CD14-positive monocyte (primary cell): ENCODE results near the gene RNF212B. TPM values are rescaled to one million over a fixed set of nuclear protein-coding genes. Genes with fewer than 3 reads are reported as not detected.
A peak's percentile ranks its signal among the peaks of the same experiment; 100 is the strongest.

Experiments used
- DNase-seq, 3 donors: peaks; one replicate each; pipeline ENCODE4 v3.0.0-alpha.2; 2011 to 2022
- H2AFZ ChIP-seq: 2 replicates; pipeline ENCODE4 v1.6.0; 2012; ENCODE audit warnings: mild to moderate bottlenecking, low read depth, low read length, inconsistent platforms; ENCODE audit not compliant: insufficient read depth, poor library complexity, severe bottlenecking
- H3K27ac ChIP-seq, 2 donors: 1 replicate in 1 of 2; 2 replicates in 1 of 2; pipeline ENCODE4 v1.5.1; 2012 to 2013; ENCODE audit warnings: low read length in 2 of 2, control low read depth in 1 of 2, inconsistent platforms in 1 of 2, low read depth in 1 of 2, mild to moderate bottlenecking in 1 of 2
- H3K27me3 ChIP-seq, 2 donors: one replicate each; pipeline versions ENCODE4 v1.6.0 to v1.6.1; 2011 to 2013; ENCODE audit warnings: low read length in 2 of 2; ENCODE audit not compliant: control insufficient read depth in 2 of 2, insufficient read depth in 2 of 2
- H3K36me3 ChIP-seq, 2 donors: replicated peaks in 1 of 2; 1 replicate in 1 of 2; 2 replicates in 1 of 2; pipeline versions ENCODE4 v1.5.1 to v1.6.1; 2012 to 2013; ENCODE audit warnings: low read length in 2 of 2, control low read depth in 1 of 2, inconsistent platforms in 1 of 2, mild to moderate bottlenecking in 1 of 2; ENCODE audit not compliant: insufficient read depth in 2 of 2, control insufficient read depth in 1 of 2
- H3K4me1 ChIP-seq, 2 donors: 1 replicate in 1 of 2; 2 replicates in 1 of 2; pipeline versions ENCODE4 v1.5.1 to v1.6.1; 2012 to 2013; ENCODE audit warnings: low read length in 2 of 2, control low read depth in 1 of 2, inconsistent platforms in 1 of 2, mild to moderate bottlenecking in 1 of 2, moderate library complexity in 1 of 2; ENCODE audit not compliant: insufficient read depth in 2 of 2, control insufficient read depth in 1 of 2
- H3K4me2 ChIP-seq: replicated peaks from 2 replicates; pipeline ENCODE3; 2012; ENCODE audit warnings: low read length, moderate library complexity, mild to moderate bottlenecking; ENCODE audit not compliant: poor library complexity, severe bottlenecking; ENCODE audit errors: extremely low read depth
- H3K4me3 ChIP-seq, 3 experiments: fragments of 200-600 bp in 1 of 3; sonication (generic) in 1 of 3; replicated peaks in 1 of 3; 1 replicate in 2 of 3; 2 replicates in 1 of 3; pipeline ENCODE4 v1.5.1; 2011 to 2013; ENCODE audit warnings: low read length in 3 of 3, mild to moderate bottlenecking in 3 of 3, control low read depth in 2 of 3, low read depth in 2 of 3, inconsistent platforms in 1 of 3, moderate library complexity in 1 of 3
- H3K79me2 ChIP-seq: 2 replicates; pipeline ENCODE4 v1.6.0; 2012; ENCODE audit warnings: mild to moderate bottlenecking, control low read depth, inconsistent platforms, low read length, moderate library complexity; ENCODE audit not compliant: insufficient read depth
- H3K9ac ChIP-seq: 2 replicates; pipeline ENCODE4 v1.6.0; 2017; ENCODE audit warnings: low read length, mild to moderate bottlenecking; ENCODE audit not compliant: insufficient read depth, poor library complexity, severe bottlenecking
- H3K9me3 ChIP-seq, 2 donors: replicated peaks in 1 of 2; 1 replicate in 1 of 2; 2 replicates in 1 of 2; pipeline versions ENCODE4 v1.5.1 to v1.6.1; 2012 to 2013; ENCODE audit warnings: low read length in 2 of 2, control low read depth in 1 of 2; ENCODE audit not compliant: control insufficient read depth in 1 of 2, insufficient read depth in 1 of 2
- H4K20me1 ChIP-seq: 2 replicates; pipeline ENCODE4 v1.6.0; 2012; ENCODE audit warnings: mild to moderate bottlenecking, low read length, control low read depth, moderate library complexity; ENCODE audit not compliant: insufficient read depth
- H3K27ac Mint-ChIP-seq, 7 donors: one replicate each; pipeline ENCODE4 v1.8.0; 2020; ENCODE audit warnings: mild to moderate bottlenecking in 7 of 7, mixed read lengths in 7 of 7, moderate library complexity in 6 of 7, inconsistent platforms in 2 of 7
- H3K27me3 Mint-ChIP-seq, 3 donors: one replicate each; pipeline ENCODE4 v1.8.0; 2021 to 2022; ENCODE audit warnings: low read depth in 3 of 3, mild to moderate bottlenecking in 3 of 3, mixed read lengths in 3 of 3, moderate library complexity in 3 of 3, inconsistent platforms in 1 of 3
- H3K36me3 Mint-ChIP-seq, 2 donors: one replicate each; pipeline ENCODE4 v1.8.0; 2020; ENCODE audit warnings: mixed read lengths in 2 of 2, inconsistent platforms in 1 of 2, mild to moderate bottlenecking in 1 of 2
- H3K4me1 Mint-ChIP-seq: one replicate; pipeline ENCODE4 v1.8.0; 2020; ENCODE audit warnings: mild to moderate bottlenecking, mixed read lengths
- H3K4me3 Mint-ChIP-seq, 2 donors: one replicate each; pipeline ENCODE4 v1.8.0; 2020; ENCODE audit warnings: mild to moderate bottlenecking in 2 of 2, mixed read lengths in 2 of 2, moderate library complexity in 1 of 2
- H3K9me3 Mint-ChIP-seq, 7 donors: one replicate each; pipeline ENCODE4 v1.8.0; 2020 to 2022; ENCODE audit warnings: mixed read lengths in 7 of 7, mild to moderate bottlenecking in 6 of 7, moderate library complexity in 6 of 7, inconsistent platforms in 2 of 7
- WGBS: methylation state at CpG from one replicate; pipeline ENCODE4 v1.1.5; 2013; ENCODE audit warnings: missing lambda C conversion rate; ENCODE audit not compliant: insufficient coverage; 5-methylcytosine and 5-hydroxymethylcytosine counted together
- intact Hi-C, 2 donors: fragments of 100-400 bp; cut with micrococcal nuclease; formaldehyde crosslinking; loops; one replicate each; pipeline versions ENCODE4 v1.15.0 to v1.15.1; 2023
- polyA plus RNA-seq, 3 donors: library from polyadenylated mRNA; depleted of rRNA in 1 of 3; unstranded in 2 of 3; stranded (reverse) in 1 of 3; fragments of 300-500 nt in 2 of 3; fragments of >200 nt in 1 of 3; fragmentation: Illumina TruSeq in 2 of 3; gene quantifications; 1 replicate in 2 of 3; 2 replicates in 1 of 3; pipeline ENCODE4 v1.2.3, GENCODE V29; 2012 to 2021
- TF ChIP-seq, protein P1 (sequence below): fragments of 200-600 bp; IDR thresholded peaks from one replicate; pipeline ENCODE4 v1.8.0; 2022; ENCODE audit warnings: antibody characterized with exemption, mild to moderate bottlenecking

The RNF212B gene
- polyA plus RNA-seq, 3 donors, result not detected

DNA sequence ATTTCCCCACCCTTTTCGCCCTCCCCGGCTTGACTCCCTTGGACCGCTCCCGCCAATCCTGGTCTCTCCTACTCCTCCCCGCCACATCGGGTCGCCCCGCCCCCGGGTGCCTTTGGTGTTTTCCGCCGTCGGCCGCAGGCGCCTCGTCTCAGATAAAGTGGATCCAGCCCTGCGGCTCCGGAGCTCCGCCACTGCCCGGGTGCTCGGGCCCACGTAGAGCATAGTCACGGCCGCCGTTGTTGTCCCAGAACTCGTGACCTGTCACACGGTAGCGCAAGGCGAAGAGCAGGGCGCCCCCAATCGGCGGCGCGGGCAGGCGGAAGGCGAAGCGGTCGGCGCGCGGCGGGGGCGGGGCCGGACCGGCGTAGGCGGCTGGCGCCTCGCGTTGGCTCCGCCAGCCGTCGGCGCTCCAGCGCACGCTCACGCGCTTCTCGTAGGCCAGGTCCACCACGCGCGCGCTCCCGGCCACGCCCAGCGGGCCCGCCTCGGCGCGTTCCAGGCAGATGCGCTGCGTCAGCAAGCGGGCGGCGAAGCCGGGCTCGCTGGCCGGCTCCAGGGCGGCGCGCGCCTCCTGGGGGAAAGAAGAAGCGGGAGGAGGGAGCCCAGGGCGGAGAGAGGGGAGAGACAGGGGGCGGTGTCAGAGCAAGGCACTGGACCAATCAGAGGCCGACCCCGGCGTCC, 63.7 kb downstream of the RNF212B start:
- Histone ChIP-seq H4K20me1 (no peaks in the 10 kb centered on the region), H2AFZ (peak overlapping the region; percentile 100), H3K27me3 (no peaks in the 10 kb centered on the region), H3K4me2 (peak overlapping the region; percentile 100), H3K9me3 (no peaks in the 10 kb centered on the region), H3K27ac (peak overlapping the region; percentile 93 to 96), H3K9ac (peak overlapping the region; percentile 91), H3K79me2 (peaks cover 28% of the 10 kb centered on the region), H3K4me1 (peaks cover 32 to 50% of the 10 kb centered on the region in 2 donors), H3K4me3 (peak overlapping the region; percentile 64 to 97 (median 90)), H3K36me3 (peaks cover 18 to 28% of the 10 kb centered on the region in 2 donors)
- H3K4me1 Mint-ChIP-seq, result peaks cover 38% of the 10 kb centered on the region
- DNase-seq, result peak; percentile 98 to 99 (median 98)
- H3K36me3 Mint-ChIP-seq, result peaks cover 21 to 30% of the 10 kb centered on the region in 2 donors
- no peaks in the 10 kb centered on the region for H3K27me3 Mint-ChIP-seq
- H3K27ac Mint-ChIP-seq, result peak overlapping the region; percentile 97 to 99 (median 98)
- TF ChIP-seq, protein P1, sequence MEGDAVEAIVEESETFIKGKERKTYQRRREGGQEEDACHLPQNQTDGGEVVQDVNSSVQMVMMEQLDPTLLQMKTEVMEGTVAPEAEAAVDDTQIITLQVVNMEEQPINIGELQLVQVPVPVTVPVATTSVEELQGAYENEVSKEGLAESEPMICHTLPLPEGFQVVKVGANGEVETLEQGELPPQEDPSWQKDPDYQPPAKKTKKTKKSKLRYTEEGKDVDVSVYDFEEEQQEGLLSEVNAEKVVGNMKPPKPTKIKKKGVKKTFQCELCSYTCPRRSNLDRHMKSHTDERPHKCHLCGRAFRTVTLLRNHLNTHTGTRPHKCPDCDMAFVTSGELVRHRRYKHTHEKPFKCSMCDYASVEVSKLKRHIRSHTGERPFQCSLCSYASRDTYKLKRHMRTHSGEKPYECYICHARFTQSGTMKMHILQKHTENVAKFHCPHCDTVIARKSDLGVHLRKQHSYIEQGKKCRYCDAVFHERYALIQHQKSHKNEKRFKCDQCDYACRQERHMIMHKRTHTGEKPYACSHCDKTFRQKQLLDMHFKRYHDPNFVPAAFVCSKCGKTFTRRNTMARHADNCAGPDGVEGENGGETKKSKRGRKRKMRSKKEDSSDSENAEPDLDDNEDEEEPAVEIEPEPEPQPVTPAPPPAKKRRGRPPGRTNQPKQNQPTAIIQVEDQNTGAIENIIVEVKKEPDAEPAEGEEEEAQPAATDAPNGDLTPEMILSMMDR, result peak; percentile 68
- H3K4me3 Mint-ChIP-seq, result peak overlapping the region; percentile 87 to 96
- intact Hi-C loops, result loop anchor here (1.0 to 10.0 kb wide), 4 partner anchors 15 to 717 kb away; partner anchors contain the start of genes PABPN1 (in 2 of the 2), DAD1 (in 1 of the 2) and HOMEZ (in 1 of the 2)
- H3K9me3 Mint-ChIP-seq, result peaks cover 0 to 2% (median 0%) of the 10 kb centered on the region in 7 donors
- WGBS, result under 1% methylated on average over 87 of the region's 87 CpGs

DNA sequence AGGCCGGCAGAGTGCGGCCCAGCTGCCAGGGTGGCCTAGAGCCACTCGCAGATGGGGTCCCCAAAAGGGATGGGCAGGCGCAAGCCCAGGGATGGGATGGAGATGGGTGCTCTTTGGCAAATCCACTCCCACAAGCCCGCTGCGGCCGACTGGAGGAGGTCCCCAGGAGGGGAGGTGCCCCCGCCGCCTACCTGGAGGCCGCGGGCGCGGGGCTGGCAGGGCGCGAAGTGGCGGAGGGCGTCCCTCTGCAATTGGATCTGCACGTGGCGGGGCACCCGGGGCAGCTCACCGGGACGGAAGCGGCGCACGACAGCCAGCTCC, 64.2 kb downstream of the RNF212B start:
- Mint-ChIP-seq H3K27me3 (no peaks in the 10 kb centered on the region), H3K27ac (peak overlapping the region; percentile 92 to 97 (median 94)), H3K4me3 (peak overlapping the region; percentile 86 to 92), H3K9me3 (peaks cover 0 to 2% (median 0%) of the 10 kb centered on the region in 7 donors), H3K4me1 (peaks cover 38% of the 10 kb centered on the region), H3K36me3 (peaks cover 16 to 25% of the 10 kb centered on the region in 2 donors)
- peak overlapping the region; percentile 86 to 93 for H3K27ac ChIP-seq
- peaks cover 13 to 23% of the 10 kb centered on the region in 2 donors for H3K36me3 ChIP-seq
- peaks cover 33% of the 10 kb centered on the region for H3K79me2 ChIP-seq
- H4K20me1 ChIP-seq, result no peaks in the 10 kb centered on the region
- peak overlapping the region; percentile 100 for H3K4me2 ChIP-seq
- peak overlapping the region; percentile 100 for H2AFZ ChIP-seq
- no peak for DNase-seq
- peaks cover 35 to 55% of the 10 kb centered on the region in 2 donors for H3K4me1 ChIP-seq
- peak overlapping the region; percentile 36 to 90 (median 58) for H3K4me3 ChIP-seq
- under 1% methylated on average over 25 of the region's 25 CpGs for WGBS
- TF ChIP-seq, protein P1, result no peak
- intact Hi-C loops, result loop anchor here (1.0 to 10.0 kb wide), 4 partner anchors 15 to 717 kb away; partner anchors contain the start of genes PABPN1 (in 2 of the 2), DAD1 (in 1 of the 2) and HOMEZ (in 1 of the 2)
- H3K27me3 ChIP-seq, result no peaks in the 10 kb centered on the region
- H3K9me3 ChIP-seq, result no peaks in the 10 kb centered on the region
- H3K9ac ChIP-seq, result peak overlapping the region; percentile 91
